AG04449 (cell line): ENCODE measurements around the gene SOCS1.

Experiments
- CTCF ChIA-PET: fragments of 350-600 bp; formaldehyde crosslinking; extraction: SDS; loops from one replicate; lab custom pipeline; 2021; ENCODE audit warnings: antibody characterized with exemption; lab: Yijun Ruan, JAX
- POLR2A ChIA-PET: fragments of 400-600, 350-600 bp; formaldehyde crosslinking; extraction: SDS; loops from one replicate; lab custom pipeline; 2020; ENCODE audit warnings: antibody characterized with exemption, inconsistent platforms; lab: Yijun Ruan, JAX
- DNase-seq: peaks from one replicate; pipeline ENCODE4 v3.0.0-alpha.2; 2010; ENCODE audit warnings: low read depth, low spot score
- H3K4me3 ChIP-seq: 2 replicates; pipeline ENCODE4 v1.5.1; 2011; ENCODE audit warnings: low read depth, mild to moderate bottlenecking, control low read depth, low read length
- CTCF ChIP-seq: IDR thresholded peaks from one replicate; pipeline ENCODE4 v1.5.1; 2011; ENCODE audit warnings: mild to moderate bottlenecking, moderate library complexity, low read length, control low read depth, inconsistent platforms; ENCODE audit not compliant: insufficient read depth; ENCODE audit errors: missing control alignments

SOCS1 gene

GRCh38 chr16:11259655-11260595, 3.9 kb upstream of the SOCS1 start:
- DNase-seq: no peak
- no peak for TF ChIP-seq CTCF
- CTCF ChIA-PET: interaction anchor here (0.7 to 13.4 kb wide), 10 partner anchors 8 to 306 kb away, joined by 3 to 492 read pairs (median 4); partner anchors contain the start of gene TNP2
- no peak overlapping the region for H3K4me3 ChIP-seq
- POLR2A ChIA-PET: no interaction called here

DNA sequence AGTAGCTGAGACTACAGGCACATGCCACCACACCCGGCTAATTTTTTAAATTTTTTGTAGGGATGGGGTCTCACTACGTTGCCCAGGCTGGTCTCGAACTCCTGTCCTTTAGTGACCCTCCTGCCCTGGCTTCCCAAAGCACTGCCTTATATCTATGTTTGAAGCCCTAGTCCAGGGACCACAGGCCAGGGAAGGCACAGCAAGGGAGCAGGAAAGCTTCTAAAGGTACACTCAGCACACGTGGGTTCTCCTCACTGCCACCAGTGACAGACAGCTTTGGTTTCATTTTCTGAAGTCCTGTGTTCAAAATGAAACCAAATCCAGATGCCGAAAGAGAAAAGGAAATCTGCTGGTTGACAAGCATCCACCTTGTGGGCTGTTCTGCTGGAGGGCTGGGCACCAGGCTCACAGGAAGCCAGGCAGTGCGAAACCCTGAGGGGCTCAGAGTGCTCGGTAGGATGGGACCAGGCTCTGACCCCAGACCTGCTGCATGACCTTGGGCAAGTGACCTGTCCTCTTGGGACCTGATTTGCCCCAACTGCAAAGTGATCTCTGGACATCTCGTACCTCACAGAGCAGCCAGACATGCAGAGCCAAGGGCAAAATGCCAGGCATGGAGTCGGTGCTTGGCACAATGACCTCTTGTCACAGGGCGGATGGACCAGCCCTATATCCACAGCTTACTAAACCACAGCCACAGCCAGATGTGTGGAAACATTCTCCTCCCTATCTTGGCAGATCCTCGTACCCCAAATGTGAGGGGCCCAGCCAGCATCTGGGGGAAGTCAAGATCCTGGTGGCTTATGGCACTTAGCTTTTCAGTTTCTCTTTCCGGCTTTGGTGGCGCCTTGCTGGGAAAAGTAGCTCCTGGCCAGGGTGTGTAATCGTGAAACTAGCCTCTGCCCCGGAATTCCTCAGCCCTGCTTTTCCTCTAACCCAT, 2.8 kb upstream of the SOCS1 start:
- no peak overlapping the region for H3K4me3 ChIP-seq
- ChIA-PET CTCF (interaction anchor here (0.7 to 13.4 kb wide), 13 partner anchors 10 to 308 kb away, joined by 3 to 492 read pairs (median 3); partner anchors contain the start of genes PRM2 and TNP2), POLR2A (no interaction called here)
- no peak for TF ChIP-seq CTCF
- no peak for DNase-seq

GRCh38 chr16:11257131-11257938, 1.3 kb upstream of the SOCS1 start:
- no peak for DNase-seq
- POLR2A ChIA-PET: interaction anchor here (1.1 to 3.0 kb wide), 8 partner anchors 10 to 294 kb away, joined by 3 to 42 read pairs (median 10); no protein-coding TSS in a partner anchor
- CTCF ChIA-PET: interaction anchor here (0.8 to 13.4 kb wide), 31 partner anchors 11 to 312 kb away, joined by 3 to 492 read pairs (median 5); partner anchors contain the start of genes CLEC16A, PRM2, PRM3 and TNP2
- peak overlapping the region; percentile 74 for H3K4me3 ChIP-seq
- peak; percentile 89 for TF ChIP-seq CTCF

GRCh38 chr16:11256661-11257130, 692 bp upstream of the SOCS1 start:
- ChIA-PET CTCF (interaction anchor here (0.6 to 13.4 kb wide), 38 partner anchors 12 to 312 kb away, joined by 3 to 492 read pairs (median 5); partner anchors contain the start of genes CLEC16A, PRM2, PRM3 and TNP2), POLR2A (interaction anchor here (0.5 to 3.0 kb wide), 40 partner anchors 9 to 541 kb away, joined by 3 to 42 read pairs (median 6); partner anchors contain the start of gene PRM2)
- TF ChIP-seq CTCF: no peak
- peak overlapping the region; percentile 74 for H3K4me3 ChIP-seq
- no peak for DNase-seq
